Activated naive CD4-positive, alpha-beta T cell treated with anti-CD3 and anti-CD28 coated beads, Interleukin-2, amount 50 U/mL, for 72 hours (primary cell): ENCODE measurements around the gene IFNLR1. TPM values are rescaled to one million over a fixed set of nuclear protein-coding genes. Genes with fewer than 3 reads are reported as not detected.
A peak's percentile ranks its signal among the peaks of the same experiment; 100 is the strongest.
"Not testable (repeated sequence)": the region's sequence is repeated elsewhere in the genome, so short reads cannot be mapped to it uniquely, and the experiment has no call there.

Source experiments
- ATAC-seq, 2 donors: fragments of 150-1000 bp; cut with Tn5 transposase; 2 replicates each; pipeline ENCODE4 v1.10.0; 2021; ENCODE audit warnings: mild to moderate bottlenecking in 2 of 2, moderate library complexity in 2 of 2
- DNase-seq, 2 donors: peaks; one replicate each; pipeline ENCODE4 v3.0.0; 2021 to 2022; ENCODE audit warnings: low spot score in 2 of 2
- H3K27ac Mint-ChIP-seq, 2 donors: one replicate each; pipeline ENCODE4 v1.8.0; 2022; ENCODE audit warnings: mild to moderate bottlenecking in 2 of 2, mixed read lengths in 2 of 2
- H3K36me3 Mint-ChIP-seq, 2 donors: one replicate each; pipeline ENCODE4 v1.8.0; 2022; ENCODE audit warnings: mixed read lengths in 2 of 2
- H3K9me3 Mint-ChIP-seq, 2 donors: one replicate each; pipeline ENCODE4 v1.8.0; 2022; ENCODE audit warnings: mixed read lengths in 2 of 2
- total RNA-seq, 2 donors: library from RNA; stranded (reverse); gene quantifications; one replicate each; pipeline ENCODE4 v1.2.3, GENCODE V29; 2022

IFNLR1 gene
- total RNA-seq, 2 donors from 2014 or later: 5.0 to 6.3 TPM

GRCh38 chr1:24209097-24209496 lies 22.0 kb upstream of the IFNLR1 start:
- no peak for ATAC-seq
- DNase-seq: no peak
- H3K9me3 Mint-ChIP-seq: peaks cover 5 to 9% of the 10 kb centered on the region in 2 donors
- no peak overlapping the region for H3K27ac Mint-ChIP-seq
- no peaks in the 10 kb centered on the region for H3K36me3 Mint-ChIP-seq

DNA sequence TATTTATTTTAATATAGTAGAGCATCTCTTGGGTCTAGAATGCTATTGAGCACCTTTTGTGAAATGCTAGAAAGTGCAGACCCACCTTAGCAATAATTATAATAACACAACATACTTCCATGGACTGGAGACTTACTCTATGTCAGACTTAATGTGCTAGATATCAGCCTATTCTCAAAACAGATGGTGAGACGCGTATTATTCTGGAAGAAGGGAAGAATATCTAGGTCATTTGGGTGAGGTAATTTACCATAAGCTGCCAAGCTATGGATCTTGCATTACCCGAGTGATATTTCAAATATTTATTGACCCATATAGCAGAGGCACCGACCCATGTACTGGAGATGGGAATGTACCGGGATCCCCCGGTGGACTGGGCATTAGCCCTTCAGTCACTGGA lies 20.6 kb upstream of the IFNLR1 start:
- no peak overlapping the region for H3K27ac Mint-ChIP-seq
- H3K9me3 Mint-ChIP-seq: peaks cover 5 to 9% of the 10 kb centered on the region in 2 donors
- DNase-seq: no peak
- ATAC-seq: no peak
- H3K36me3 Mint-ChIP-seq: no peaks in the 10 kb centered on the region

DNA sequence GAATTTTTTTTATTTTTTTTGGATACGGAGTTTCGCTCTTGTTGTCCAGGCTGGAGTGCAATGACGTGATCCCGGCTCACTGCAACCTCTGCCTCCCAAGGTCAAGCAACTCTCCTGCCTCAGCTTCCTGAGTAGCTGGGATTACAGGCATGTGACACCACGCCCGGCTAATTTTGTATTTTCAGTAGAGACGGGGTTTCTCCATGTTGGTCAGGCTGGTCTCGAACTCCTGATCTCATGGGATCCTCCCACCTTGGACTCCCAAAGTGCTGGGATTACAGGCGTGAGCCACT lies 20.3 kb upstream of the IFNLR1 start:
- ATAC-seq, H3K9me3 Mint-ChIP-seq, DNase-seq, H3K27ac Mint-ChIP-seq, H3K36me3 Mint-ChIP-seq: not testable (repeated sequence)

GRCh38 chr1:24206516-24207394 lies 19.7 kb upstream of the IFNLR1 start:
- DNase-seq: no peak
- H3K9me3 Mint-ChIP-seq: peaks cover 3% of the 10 kb centered on the region in 2 donors
- no peaks in the 10 kb centered on the region for H3K36me3 Mint-ChIP-seq
- H3K27ac Mint-ChIP-seq: no peak overlapping the region
- ATAC-seq: no peak

GRCh38 chr1:24206083-24206464 lies 19.0 kb upstream of the IFNLR1 start:
- DNase-seq: no peak
- H3K27ac Mint-ChIP-seq: no peak overlapping the region
- no peaks in the 10 kb centered on the region for H3K9me3 Mint-ChIP-seq
- no peak for ATAC-seq
- no peaks in the 10 kb centered on the region for H3K36me3 Mint-ChIP-seq

GRCh38 chr1:24205345-24206082 lies 18.4 kb upstream of the IFNLR1 start:
- H3K36me3 Mint-ChIP-seq: no peaks in the 10 kb centered on the region
- H3K27ac Mint-ChIP-seq: no peak overlapping the region
- H3K9me3 Mint-ChIP-seq: no peaks in the 10 kb centered on the region
- DNase-seq: no peak
- ATAC-seq: no peak

DNA sequence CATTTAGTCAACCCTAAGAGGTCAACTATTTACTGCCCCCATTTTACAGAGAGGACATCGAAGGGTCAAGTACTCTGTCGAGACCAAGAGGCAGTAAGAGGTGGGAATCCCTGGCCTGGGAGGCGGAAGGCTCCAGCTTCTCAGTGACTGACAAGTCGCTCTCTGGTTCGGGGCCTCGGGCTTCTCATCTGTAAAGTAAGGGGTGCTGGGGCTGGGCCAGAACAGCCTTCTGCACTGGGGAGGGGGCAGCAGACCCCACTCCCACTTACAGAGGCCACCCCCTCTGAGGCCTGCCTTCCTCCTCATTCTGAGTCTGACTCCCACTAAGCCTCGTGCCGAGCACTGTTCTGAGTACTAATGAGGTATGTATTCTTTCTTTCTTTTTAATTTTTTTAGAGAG lies 17.0 kb upstream of the IFNLR1 start:
- no peaks in the 10 kb centered on the region for H3K9me3 Mint-ChIP-seq
- ATAC-seq (no peak), DNase-seq (no peak)
- no peaks in the 10 kb centered on the region for H3K36me3 Mint-ChIP-seq
- H3K27ac Mint-ChIP-seq: no peak overlapping the region

DNA sequence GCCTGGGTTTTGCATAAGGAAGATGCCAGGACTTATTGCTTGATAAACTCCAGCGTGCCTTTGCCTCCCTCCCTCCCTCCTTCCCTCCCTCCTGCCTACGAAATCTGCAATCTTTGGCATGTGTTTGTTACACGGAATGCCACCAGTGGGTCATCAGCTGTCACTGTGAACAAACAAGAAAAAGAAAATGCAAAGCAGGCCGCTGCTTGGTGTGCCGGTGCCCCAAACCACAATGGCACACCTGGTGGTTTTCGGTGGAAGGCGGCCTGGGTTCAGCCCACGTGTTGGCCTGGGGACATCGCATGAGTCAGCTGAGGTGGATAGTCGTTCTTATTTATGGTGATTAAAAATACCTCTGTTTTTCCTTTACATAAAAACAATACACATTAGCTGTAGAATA lies 16.3 kb upstream of the IFNLR1 start:
- ATAC-seq (no peak), DNase-seq (no peak)
- no peaks in the 10 kb centered on the region for H3K36me3 Mint-ChIP-seq
- no peaks in the 10 kb centered on the region for H3K9me3 Mint-ChIP-seq
- H3K27ac Mint-ChIP-seq: no peak overlapping the region

- Mint-ChIP-seq H3K27ac (no peak overlapping the region), H3K36me3 (no peaks in the 10 kb centered on the region), H3K9me3 (no peaks in the 10 kb centered on the region)
- no peak for DNase-seq
- no peak for ATAC-seq
These were observed 15.9 kb upstream of the IFNLR1 start for GRCh38 chr1:24202987-24203386.

GRCh38 chr1:24202556-24202955 lies 15.5 kb upstream of the IFNLR1 start:
- DNase-seq (no peak), ATAC-seq (peak; percentile 21 to 23)
- Mint-ChIP-seq H3K36me3 (no peaks in the 10 kb centered on the region), H3K27ac (no peak overlapping the region), H3K9me3 (no peaks in the 10 kb centered on the region)

- DNase-seq (peak in 1 of 2 donors; percentile 67), ATAC-seq (peak; percentile 31 to 39)
- Mint-ChIP-seq H3K9me3 (no peaks in the 10 kb centered on the region), H3K36me3 (no peaks in the 10 kb centered on the region), H3K27ac (no peak overlapping the region)
These were observed 14.9 kb upstream of the IFNLR1 start for GRCh38 chr1:24201941-24202440.

DNA sequence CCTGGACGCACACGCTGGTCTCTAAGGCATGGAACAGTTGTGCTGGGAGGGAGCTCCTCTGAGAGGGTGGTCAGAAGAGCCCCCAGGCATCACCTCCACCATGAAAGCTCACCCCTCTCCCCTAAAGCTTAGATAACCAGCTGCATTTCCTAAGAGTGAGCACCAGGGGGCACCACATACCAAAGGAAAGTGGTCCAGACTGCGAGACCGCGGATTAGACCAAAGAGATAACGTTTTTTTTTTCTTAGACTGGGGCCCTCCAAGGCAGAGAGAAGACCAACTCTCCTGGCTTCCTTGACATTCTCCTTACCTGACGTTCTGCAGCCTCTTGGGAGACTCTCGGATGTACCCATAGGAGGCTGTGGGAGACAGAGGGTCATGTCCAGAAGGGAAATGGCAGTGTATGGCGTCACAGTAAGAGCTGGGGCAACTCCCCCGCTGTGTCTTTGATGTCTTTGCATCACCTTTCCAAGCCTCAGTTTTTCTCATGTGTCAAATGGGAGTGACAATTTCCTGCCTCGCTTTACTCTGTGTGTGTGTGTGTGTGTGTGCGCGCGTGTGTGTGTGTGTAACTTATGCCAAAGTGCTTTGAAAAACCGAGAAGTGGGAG lies 12.3 kb upstream of the IFNLR1 start:
- Mint-ChIP-seq H3K27ac (peak overlapping the region; percentile 38 to 50), H3K9me3 (no peaks in the 10 kb centered on the region)

DNA sequence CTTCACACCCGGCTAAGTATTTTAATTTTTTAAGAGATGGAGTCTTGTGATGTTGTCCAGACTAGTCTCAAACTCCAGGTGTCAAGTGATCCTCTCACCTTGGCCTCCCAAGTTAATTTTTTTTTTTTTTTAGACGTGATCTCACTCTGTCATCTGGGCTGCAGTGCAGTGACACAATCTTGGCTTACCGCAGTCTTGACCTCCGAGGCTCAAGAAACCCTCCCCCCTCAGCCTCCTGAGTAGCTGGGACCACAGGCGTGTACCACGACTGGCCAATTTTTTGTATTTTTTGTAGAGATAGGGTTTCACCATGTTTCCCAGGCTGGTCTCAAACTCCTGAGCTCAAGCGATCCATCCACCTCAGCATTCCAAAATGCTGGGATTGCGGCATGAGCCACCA lies 11.7 kb upstream of the IFNLR1 start:
- Mint-ChIP-seq H3K27ac (no peak overlapping the region), H3K36me3 (no peaks in the 10 kb centered on the region), H3K9me3 (no peaks in the 10 kb centered on the region)
- ATAC-seq (no peak), DNase-seq (no peak)

More for the DNA sequence above, 12.3 kb upstream of the IFNLR1 start:
- ATAC-seq (peak; percentile 78 to 79), DNase-seq (peak; percentile 70 to 74)
- H3K36me3 Mint-ChIP-seq: no peaks in the 10 kb centered on the region

- DNase-seq (no peak), ATAC-seq (no peak)
- Mint-ChIP-seq H3K27ac (no peak overlapping the region), H3K36me3 (peaks cover 0 to 10% of the 10 kb centered on the region in 2 donors), H3K9me3 (peaks cover 0 to 7% of the 10 kb centered on the region in 2 donors)
These were observed 8.8 kb upstream of the IFNLR1 start for GRCh38 chr1:24195874-24196273.

GRCh38 chr1:24195136-24195535 lies 8.0 kb upstream of the IFNLR1 start:
- no peak overlapping the region for H3K27ac Mint-ChIP-seq
- no peak for DNase-seq

GRCh38 chr1:24193046-24193445 lies 6.0 kb upstream of the IFNLR1 start:
- H3K27ac Mint-ChIP-seq: peak overlapping the region in 1 of 2 donors; percentile 81
- DNase-seq (no peak), ATAC-seq (no peak)
- peaks cover 0 to 7% of the 10 kb centered on the region in 2 donors for H3K9me3 Mint-ChIP-seq
- peaks cover under 1 to 10% of the 10 kb centered on the region in 2 donors for H3K36me3 Mint-ChIP-seq

More at GRCh38 chr1:24195136-24195535, 8.0 kb upstream of the IFNLR1 start:
- Mint-ChIP-seq H3K36me3 (peaks cover 0 to 10% of the 10 kb centered on the region in 2 donors), H3K9me3 (peaks cover 0 to 7% of the 10 kb centered on the region in 2 donors)
- ATAC-seq: peak in 1 of 2 donors; percentile 29

GRCh38 chr1:24191860-24192259 lies 4.8 kb upstream of the IFNLR1 start:
- H3K9me3 Mint-ChIP-seq: peaks cover 0 to 7% of the 10 kb centered on the region in 2 donors
- DNase-seq (peak in 1 of 2 donors; percentile 53), ATAC-seq (peak; percentile 79 to 89)
- peaks cover 5 to 10% of the 10 kb centered on the region in 2 donors for H3K36me3 Mint-ChIP-seq
- H3K27ac Mint-ChIP-seq: peak overlapping the region; percentile 73 to 81
